ENCODE measurements around the gene DTNA.

Gene DTNA

DNA sequence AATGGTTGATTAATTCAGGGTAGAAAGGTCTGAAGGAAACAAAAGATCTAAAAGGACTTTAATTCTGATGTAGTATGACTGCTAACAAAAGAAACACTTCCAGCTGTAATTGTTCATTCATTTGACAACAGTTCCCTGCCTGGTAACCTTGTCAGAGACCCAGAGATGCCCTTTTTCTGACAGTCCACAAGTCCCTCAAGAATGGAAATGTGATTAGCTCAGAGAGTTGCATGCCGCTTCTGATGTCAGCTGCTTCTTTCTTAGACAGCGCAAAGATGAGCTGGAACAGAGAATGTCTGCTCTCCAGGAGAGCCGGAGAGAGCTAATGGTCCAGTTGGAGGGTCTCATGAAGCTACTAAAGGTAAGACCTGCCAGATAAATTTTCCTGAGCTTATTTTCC is 153.6 kb downstream of the DTNA start:
- TF ChIP-seq GATA3 (IDR thresholded peaks at IDR 0.05; ENCODE audit: low read depth, low read length) (no peak), GATA2 (IDR thresholded peaks at IDR 0.05; ENCODE audit: low read depth, low read length) (no peak)

DNA sequence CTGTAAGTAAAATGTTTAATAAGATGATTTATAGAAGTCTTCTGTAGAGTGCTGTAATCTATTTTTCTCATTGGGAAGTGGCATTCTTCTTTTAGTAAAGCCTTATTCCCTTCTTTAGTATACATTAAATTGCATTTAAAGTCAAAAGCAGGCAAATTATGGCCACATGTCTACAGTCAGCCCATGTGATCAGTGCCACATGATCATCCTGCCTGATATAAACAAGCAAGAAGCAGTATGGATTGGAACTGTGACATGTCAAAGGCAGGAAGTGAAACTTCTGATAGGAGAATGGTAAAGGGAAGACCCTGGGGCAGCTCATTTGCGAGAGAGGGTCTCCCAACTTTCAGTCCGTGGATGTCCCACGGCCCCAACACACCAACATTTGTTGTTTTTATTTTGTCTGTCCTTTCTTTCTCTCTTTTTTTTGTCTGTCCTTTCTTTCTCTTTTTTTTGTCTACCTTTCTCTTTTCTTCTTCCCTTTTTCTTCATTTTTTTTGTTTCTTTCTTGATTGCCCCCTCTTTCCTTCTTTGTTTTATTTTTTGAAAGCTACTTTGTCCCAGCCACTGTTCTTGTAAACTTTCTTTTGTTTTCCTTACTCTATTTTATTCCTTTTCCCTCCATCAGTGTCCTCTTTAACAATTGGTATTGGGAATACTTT is 154.9 kb downstream of the DTNA start:
- TF ChIP-seq GATA3 (IDR thresholded peaks at IDR 0.05; ENCODE audit: low read depth, low read length) (no peak), GATA2 (IDR thresholded peaks at IDR 0.05; ENCODE audit: low read depth, low read length) (no peak)

DNA sequence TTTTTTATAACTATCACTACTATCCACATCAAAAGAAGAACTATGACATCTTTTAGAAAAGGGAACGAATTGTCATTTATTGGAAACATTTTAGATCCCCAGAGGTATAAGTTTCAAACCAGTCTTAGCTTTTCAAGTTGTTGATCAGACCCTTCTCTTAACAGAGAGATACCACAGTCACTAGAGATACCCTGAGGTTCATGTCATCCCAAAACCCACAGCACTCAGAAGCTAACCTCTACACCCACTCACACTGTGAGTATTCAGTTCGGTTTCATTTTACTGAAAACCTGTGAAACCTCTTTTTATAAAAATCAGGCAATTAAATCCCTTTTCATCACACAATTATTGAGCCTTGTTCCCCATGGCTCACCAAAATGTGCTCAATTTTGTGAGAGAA is 156.2 kb downstream of the DTNA start:
- TF ChIP-seq GATA3 (IDR thresholded peaks at IDR 0.05; ENCODE audit: low read depth, low read length), result no peak
- TF ChIP-seq GATA2 (IDR thresholded peaks at IDR 0.05; ENCODE audit: low read depth, low read length), result no peak

DNA sequence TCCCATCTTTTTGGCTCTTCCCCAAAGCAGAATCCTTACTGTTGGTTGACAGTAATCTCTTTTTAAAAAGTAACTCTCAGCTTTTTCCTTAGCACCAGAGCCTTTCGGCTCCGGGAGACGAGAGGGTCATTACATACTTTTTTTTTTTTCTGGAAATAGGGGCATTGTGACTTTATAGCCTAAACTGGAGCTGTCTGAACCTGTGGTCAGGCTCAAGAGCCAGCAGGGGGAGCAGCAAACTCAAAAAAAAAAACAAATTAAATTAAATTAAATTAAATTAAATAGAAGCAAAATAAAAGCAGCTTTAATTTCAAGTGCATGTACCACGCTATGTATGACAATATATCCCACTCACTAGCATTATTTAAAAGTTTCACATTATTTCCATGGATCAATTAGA is 156.6 kb downstream of the DTNA start:
- TF ChIP-seq GATA3 (IDR thresholded peaks at IDR 0.05; ENCODE audit: low read depth, low read length) (no peak), GATA2 (IDR thresholded peaks at IDR 0.05; ENCODE audit: low read depth, low read length) (no peak)

DNA sequence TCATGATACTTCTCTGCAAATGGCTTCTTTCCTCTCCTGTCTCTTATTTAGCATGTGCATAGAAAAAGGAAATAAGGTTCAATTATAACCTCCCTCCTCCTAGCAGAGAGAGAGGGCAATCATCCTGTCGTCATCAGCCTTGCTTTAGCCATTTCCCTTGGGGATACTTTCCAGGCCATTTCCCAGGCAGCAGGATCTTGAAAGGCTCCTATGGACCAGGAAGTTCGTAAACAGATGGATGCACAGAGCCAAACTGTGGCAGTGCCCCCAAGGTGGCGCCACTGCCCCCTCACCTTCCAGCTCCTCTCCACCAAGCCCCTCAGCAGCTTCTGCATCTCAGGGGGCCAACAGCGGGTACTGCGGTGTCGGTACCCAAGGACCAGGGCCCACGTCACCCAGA is 157.4 kb downstream of the DTNA start:
- TF ChIP-seq GATA3 (IDR thresholded peaks at IDR 0.05; ENCODE audit: low read depth, low read length), result no peak
- TF ChIP-seq GATA2 (IDR thresholded peaks at IDR 0.05; ENCODE audit: low read depth, low read length), result no peak

DNA sequence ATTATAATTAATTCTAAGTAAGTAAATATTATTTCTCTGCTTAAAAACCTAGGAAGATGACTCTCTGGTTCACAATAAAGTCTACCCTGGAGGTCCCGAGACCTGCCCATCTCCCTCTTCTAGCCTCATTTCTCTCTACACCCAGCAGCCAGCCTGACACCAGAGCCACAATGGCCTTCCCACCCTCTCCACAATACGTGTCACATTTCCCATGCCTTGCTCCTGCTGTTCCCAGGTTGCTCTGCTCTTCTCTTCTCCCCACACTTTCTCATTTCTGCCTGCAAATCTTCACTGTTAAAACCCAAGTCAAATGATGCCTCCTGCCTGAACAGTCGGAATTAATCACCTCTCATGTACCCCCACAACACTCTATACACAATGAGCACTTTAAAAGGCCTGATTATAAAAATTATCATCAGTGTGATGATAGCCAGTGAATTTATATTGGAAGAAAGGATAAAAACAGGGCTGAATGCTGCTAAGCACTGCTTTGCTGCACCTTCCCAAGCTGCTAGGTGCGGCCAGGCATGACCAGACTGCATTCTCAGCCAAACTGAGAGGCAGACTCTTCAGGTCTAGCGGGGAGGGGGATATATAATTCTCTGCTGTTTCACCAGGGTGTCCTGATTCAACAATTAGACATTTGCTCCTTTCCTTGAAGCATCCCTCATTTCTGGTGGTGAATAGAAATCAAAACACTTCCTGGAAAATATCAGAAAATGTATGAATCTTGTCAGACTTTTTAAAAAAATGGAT is 160.6 kb downstream of the DTNA start:
- TF ChIP-seq GATA2 (IDR thresholded peaks at IDR 0.05; ENCODE audit: low read depth, low read length), result no peak
- no peak for TF ChIP-seq GATA3 (IDR thresholded peaks at IDR 0.05; ENCODE audit: low read depth, low read length)

DNA sequence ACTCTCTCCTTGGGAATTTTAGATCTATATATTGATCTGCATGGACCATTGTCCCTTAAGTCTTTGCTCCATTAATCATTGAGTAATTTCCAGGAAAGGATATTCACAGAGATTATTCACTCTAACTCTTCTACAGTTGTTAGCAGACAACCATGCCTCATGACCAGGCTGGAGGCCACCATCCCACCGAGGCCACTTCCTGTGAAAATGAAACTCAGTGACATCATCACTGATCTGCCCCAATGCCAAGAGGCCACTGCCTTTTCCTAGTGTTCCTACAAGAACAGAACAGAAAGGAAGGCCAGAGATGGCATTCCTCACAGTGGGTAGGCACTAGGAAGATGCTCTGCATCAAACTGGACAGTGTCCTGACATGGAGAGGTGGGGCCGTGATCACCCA is 161.3 kb downstream of the DTNA start:
- no peak for TF ChIP-seq GATA3 (IDR thresholded peaks at IDR 0.05; ENCODE audit: low read depth, low read length)
- no peak for TF ChIP-seq GATA2 (IDR thresholded peaks at IDR 0.05; ENCODE audit: low read depth, low read length)

DNA sequence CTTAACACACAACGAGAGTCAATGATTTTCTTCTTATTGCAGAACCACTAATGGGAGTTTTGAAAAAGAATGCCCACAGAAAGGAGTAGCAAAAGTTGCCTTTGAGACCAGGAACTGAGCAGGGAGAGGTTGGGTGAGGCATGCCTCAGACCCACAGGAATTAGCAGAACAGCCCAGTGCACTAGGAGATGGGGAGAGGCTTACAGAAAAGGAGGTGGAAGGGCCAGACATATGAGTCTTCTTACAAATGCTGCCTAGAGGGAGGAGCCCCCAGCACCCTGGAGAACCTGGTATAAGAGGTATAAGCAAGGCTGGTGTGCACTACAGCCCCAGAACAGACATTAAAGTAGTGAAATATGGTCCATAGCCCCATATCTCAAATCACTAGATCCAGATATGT is 162.0 kb downstream of the DTNA start:
- no peak for TF ChIP-seq GATA3 (IDR thresholded peaks at IDR 0.05; ENCODE audit: low read depth, low read length)
- TF ChIP-seq GATA2 (IDR thresholded peaks at IDR 0.05; ENCODE audit: low read depth, low read length), result no peak

DNA sequence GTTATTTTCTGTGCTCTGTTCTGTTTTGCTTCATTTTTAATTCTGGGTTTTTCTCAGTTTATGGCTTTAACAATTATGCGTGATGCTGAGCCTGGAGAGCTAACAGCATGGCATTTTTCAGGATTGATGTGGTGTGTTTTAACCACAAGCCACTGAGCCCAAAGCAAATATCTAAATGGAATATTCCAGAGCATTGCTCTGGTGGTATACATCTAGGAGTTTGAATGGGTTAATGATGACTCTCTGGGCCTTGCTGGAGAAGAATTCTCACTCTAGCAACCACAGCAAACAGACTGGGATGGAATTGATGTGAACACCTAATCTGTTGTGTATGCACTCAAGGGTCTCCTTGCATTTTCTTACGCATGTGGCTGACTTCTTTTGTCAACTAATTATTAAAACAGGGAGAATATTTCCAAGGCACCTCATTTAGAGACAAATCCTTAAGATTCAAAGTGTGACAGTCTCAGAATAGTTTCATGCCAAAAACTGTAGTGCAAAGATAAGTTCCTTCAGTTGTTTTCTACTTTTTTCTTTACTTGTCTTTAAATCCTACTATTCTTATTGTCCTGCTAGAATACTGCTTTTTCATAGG is 164.0 kb downstream of the DTNA start:
- no peak for TF ChIP-seq GATA3 (IDR thresholded peaks at IDR 0.05; ENCODE audit: low read depth, low read length)
- TF ChIP-seq GATA2 (IDR thresholded peaks at IDR 0.05; ENCODE audit: low read depth, low read length), result no peak

DNA sequence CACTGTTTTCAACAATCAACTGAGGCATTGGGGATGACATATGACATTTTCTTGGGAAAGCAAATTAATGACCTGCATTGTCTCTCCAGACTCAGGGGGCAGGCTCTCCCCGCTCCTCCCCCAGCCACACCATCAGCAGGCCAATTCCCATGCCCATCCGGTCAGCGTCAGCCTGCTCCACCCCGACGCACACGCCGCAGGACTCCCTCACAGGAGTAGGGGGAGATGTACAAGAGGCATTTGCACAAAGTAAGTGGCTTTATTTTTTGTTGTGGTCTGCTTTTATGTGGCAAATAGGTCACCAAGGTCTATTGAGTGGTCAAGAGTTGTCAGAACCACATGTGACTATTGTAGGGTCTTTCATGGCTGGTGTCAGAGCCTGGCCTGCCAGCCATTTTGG is 165.1 kb downstream of the DTNA start:
- no peak for TF ChIP-seq GATA2 (IDR thresholded peaks at IDR 0.05; ENCODE audit: low read depth, low read length)
- TF ChIP-seq GATA3 (IDR thresholded peaks at IDR 0.05; ENCODE audit: low read depth, low read length), result no peak

DNA sequence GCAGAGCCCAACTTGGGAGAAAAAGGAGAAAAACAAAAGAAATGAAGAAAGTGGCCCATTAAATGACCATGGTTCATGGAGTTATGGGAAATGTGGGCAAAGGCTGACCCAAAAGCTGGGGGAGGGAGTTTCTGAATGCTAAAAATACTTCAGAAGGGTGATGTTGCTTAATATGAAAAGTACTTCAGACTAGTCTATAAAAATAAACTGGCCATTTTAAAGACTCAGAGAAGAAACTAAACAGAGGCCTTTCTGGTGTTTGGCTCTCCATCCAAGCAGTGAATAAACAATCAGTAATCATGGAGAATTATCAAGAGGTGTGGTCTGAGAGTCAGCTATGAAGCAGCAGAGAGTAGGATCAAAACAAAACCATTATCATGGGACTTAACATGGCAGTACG is 170.3 kb downstream of the DTNA start:
- TF ChIP-seq GATA3 (IDR thresholded peaks at IDR 0.05; ENCODE audit: low read depth, low read length) (no peak), GATA2 (IDR thresholded peaks at IDR 0.05; ENCODE audit: low read depth, low read length) (no peak)

DNA sequence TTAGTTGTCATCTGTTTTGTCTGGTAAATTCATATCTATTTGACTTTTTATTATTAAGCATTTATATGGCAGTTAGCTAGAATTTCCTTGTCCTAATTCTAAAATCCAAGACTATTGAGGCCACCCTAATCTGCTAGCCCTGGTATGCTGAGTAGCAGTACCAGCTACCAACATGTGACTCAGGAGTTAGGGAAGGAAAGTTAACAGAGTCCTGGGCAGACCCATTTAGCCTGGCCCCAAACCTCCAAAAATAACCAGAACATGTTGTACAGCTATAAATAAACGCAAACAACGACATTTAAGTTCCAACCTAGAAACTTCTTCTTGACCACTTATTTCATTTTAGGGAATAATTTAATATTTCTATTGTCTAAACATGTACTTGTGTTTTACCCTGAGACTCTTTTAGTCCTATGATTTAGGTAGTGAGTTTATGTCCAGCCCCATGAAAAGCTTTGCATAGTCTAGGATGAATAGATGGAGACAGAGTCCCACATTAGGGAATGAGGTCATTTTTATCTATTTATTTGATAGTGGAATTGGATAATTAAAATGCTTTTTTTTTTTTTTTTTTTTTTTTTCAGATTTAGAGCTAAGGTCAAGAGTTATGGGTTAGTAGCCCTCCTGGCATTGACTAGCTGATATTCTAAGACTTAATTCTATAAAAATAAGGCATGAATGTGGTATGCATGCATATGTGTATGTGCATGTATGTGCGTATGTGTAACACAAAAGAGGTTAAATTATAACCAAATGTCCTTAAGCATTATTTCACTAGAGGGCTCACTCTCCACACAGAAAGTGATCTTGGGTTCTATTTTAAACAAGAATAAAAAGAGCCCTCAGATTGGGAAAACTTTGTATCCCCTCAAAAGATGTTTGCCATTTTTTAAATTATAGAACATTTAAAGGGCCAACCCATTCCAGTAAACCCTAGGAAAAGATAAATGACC is 171.1 kb downstream of the DTNA start:
- no peak for TF ChIP-seq GATA2 (IDR thresholded peaks at IDR 0.05; ENCODE audit: low read depth, low read length)
- no peak for TF ChIP-seq GATA3 (IDR thresholded peaks at IDR 0.05; ENCODE audit: low read depth, low read length)

DNA sequence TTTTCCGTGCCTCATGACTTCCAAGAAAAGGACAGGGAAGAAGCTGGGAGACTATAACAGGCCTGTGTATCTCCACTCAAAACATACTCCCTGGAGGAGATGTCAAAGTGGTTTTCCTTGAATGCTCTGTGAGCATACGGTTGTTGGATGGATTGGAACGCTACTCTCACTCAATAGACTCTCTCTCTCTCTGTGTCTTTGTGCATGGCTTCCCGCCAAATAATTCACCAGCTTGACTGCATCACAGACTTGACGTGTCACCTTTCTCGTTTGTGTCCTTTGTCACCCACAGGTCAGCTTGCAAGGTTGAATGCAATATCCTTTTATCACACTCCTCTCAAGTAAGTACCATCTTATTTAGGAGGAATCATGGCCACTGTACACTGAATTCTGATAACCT is 174.3 kb downstream of the DTNA start:
- TF ChIP-seq GATA3 (IDR thresholded peaks at IDR 0.05; ENCODE audit: low read depth, low read length), result no peak

DNA sequence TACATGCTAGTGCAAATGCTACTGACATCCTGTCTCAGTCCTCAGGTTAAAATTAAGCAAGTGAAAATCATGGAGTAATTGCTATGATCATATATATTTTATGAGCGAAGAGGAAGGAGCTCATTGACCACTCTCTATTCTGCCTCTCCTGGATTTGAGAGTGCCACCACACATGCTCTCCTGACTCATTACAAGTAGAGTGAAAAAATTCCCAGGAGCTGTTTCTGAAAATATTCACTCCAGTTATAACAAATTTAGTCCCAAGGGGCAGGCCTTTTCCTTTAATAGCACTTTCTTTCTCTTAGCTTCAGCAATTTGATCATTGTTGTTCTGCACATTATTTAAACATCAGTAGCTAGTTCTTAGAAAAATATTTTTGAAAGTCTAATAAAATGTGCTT is 176.1 kb downstream of the DTNA start:
- TF ChIP-seq GATA2 (IDR thresholded peaks at IDR 0.05; ENCODE audit: low read depth, low read length) (no peak), GATA3 (IDR thresholded peaks at IDR 0.05; ENCODE audit: low read depth, low read length) (no peak)

All from SH-SY5Y (cell line).